ENCODE data around the gene TRMU.
"Not testable (repeated sequence)": the region's sequence is repeated elsewhere in the genome, so short reads cannot be mapped to it uniquely, and the experiment has no call there.

The TRMU gene

GRCh38 chr22:46390652-46391301 lies 55.3 kb downstream of the TRMU start:
- DNase-seq, result no peak

- DNase-seq, result no peak
These were observed 56.1 kb downstream of the TRMU start for GRCh38 chr22:46391486-46392136.

GRCh38 chr22:46392137-46392844 lies 56.8 kb downstream of the TRMU start:
- DNase-seq, result no peak

- no peak for DNase-seq
These were observed 58.4 kb downstream of the TRMU start for GRCh38 chr22:46393873-46394272.

GRCh38 chr22:46394622-46395021 lies 59.1 kb downstream of the TRMU start:
- DNase-seq, result no peak

- DNase-seq, result no peak
These were observed 59.6 kb downstream of the TRMU start for GRCh38 chr22:46395145-46395544.

DNA sequence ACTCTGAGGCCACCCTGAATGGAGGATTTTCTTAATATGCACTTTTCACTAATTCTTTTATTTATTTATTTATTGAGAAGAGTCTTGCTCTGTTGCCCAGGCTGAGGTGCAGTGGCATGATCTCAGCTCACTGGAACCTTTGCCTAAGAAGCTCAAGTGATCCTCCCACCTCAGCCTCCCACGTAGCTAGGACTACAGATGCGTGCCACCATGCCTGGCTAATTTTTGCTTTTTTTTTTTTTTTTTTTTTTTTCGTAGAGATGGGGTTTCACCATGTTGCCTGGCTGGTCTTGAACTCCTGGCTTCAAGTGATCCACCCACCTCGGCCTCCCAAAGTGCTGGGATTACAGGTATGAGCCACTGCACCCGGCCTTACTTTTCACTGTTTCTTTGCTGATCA lies 61.5 kb downstream of the TRMU start:
- DNase-seq, result not testable (repeated sequence)

DNA sequence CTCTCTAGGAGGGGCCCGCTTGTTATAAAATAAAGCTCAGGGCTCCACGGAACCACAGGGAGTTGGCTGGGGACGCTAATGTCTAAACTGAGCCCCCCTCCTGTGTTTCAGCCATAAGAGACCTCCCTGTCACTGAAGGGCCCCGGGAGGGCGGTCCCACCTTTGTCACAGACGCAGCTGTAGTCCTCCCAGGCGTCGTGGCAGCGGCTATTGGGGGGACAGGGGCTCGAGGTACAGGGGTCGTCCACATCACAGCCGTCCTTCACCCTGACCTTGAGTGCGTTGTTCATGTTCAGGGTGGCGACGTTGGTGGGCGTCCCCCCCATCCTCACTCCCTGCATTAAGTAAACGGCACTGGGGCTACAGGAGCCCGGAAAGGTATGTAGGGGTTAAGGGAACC lies 62.0 kb downstream of the TRMU start:
- no peak for DNase-seq

GRCh38 chr22:46397951-46398350 lies 62.4 kb downstream of the TRMU start:
- DNase-seq, result no peak

- DNase-seq, result no peak
These were observed 63.9 kb downstream of the TRMU start for GRCh38 chr22:46399251-46400024.

- DNase-seq, result no peak
These were observed 65.9 kb downstream of the TRMU start for GRCh38 chr22:46401370-46401769.

DNA sequence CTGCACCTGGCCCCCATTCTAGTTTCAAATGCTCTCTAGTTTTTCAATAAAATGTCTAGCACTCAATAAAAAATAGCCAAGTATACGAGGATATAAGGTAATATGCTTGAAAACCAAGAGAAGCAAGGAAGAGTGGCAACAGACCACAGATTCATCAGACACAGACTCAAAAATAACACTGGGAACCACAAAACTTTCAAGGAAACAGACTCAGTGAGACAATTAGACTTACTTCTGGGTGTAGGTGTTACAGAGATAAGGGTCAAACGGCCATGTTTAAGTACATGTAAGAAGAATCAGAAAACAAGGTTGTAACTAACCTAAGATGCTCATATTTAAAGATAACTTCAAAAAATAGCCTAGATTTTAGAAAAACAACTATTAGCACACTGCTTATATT lies 67.0 kb downstream of the TRMU start:
- DNase-seq, result no peak

DNA sequence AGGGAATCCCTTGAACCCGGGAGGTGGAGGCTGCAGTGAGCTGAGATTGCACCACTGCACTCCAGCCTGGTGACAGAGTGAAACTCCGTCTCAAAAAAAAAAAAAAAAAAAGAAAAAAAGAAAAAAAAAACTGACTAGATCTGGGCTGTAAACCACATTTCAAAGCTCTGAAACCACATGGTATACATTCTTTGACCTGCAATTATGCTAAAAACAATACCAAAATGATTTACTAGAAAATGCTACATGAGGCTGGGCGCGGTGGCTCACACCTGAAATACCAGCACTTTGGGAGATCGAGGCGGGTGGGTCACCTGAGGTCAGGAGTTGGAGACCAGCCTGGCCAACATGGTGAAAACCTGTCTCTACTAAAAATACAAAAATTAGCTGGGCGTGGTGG lies 68.4 kb downstream of the TRMU start:
- DNase-seq, result not testable (repeated sequence)

DNA sequence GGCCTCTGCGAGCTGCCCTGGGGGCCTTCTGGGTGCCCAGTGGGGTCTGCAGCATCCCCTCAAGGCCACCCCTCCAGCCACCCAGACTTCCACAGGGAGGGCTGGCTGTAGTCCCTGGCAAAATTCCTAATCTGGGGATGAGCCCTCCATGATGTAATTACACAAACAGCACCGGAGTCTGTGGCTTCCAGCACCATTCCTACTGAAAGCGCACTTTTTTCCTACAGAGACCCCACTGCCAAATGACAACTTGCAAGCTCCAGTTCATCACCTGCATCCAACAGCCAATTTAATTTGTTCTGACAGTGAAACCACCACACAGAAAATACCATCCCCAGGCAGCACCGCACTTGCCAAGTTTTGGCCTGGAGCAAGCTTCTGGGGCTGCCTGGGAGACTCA lies 70.4 kb downstream of the TRMU start:
- no peak for DNase-seq

DNA sequence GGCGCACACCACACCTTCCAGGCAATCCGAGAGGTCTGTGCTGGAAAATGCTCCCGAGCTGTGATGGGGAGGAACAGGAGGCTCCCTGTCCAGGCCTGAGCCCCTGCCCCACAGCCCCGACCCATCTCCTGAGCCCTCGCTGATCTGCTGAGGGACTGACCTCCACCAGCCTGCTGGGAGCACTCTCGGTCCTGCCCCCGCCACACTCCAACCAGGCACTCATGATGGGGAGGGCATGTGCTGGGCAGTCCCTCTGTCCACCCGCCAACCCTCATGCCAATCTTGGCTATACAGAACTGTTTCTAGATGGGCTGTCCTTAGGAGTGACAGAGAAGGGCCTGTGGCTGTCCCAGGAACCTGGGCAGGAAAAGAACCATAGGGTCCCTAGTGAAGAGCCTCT lies 70.8 kb downstream of the TRMU start:
- DNase-seq, result no peak

GRCh38 chr22:46406791-46407190 lies 71.3 kb downstream of the TRMU start:
- no peak for DNase-seq
